GM13976 (cell line): ENCODE measurements around the gene TP63.

Experiments
- DNase-seq: peaks from one replicate; pipeline ENCODE4 v3.0.0; 2012; ENCODE audit warnings: low spot score
- in situ Hi-C: fragments of 300-500 bp; cut with MboI; formaldehyde crosslinking; loops from one replicate; pipeline ENCODE4 v1.12.0; 2022; ENCODE audit warnings: low sequenced_read_pairs, mixed read lengths, inconsistent platforms; ENCODE audit not compliant: unreplicated experiment
- TF ChIP-seq, protein P1 (sequence below): IDR thresholded peaks from 2 replicates; pipeline ENCODE4 v1.5.1; 2012; ENCODE audit warnings: borderline replicate concordance, mild to moderate bottlenecking; ENCODE audit not compliant: insufficient read depth; ENCODE audit errors: extremely low read depth, missing control alignments, control extremely low read depth

TP63 gene

DNA sequence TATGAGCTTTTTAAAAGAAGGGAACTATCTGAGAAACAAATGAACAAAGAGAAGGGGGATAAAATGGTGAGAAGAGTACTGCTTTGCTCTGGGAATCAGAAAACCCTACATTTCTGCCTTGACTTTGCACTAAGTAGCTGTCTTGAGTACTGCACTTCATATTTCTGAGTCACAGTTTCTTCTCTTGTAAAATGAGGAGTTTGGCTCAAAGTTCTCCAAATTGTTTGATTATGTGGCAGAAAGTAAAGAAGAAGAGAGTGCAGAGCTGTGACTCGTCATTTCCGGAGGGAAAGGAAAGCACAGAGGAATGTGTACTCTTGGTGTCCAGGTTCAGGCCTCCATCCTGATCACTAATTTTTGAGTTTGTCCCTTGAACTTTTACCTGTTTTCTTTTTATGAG lies 54.7 kb downstream of the TP63 start:
- DNase-seq, result no peak
- in situ Hi-C loops, result no loop called here
- TF ChIP-seq, protein P1, sequence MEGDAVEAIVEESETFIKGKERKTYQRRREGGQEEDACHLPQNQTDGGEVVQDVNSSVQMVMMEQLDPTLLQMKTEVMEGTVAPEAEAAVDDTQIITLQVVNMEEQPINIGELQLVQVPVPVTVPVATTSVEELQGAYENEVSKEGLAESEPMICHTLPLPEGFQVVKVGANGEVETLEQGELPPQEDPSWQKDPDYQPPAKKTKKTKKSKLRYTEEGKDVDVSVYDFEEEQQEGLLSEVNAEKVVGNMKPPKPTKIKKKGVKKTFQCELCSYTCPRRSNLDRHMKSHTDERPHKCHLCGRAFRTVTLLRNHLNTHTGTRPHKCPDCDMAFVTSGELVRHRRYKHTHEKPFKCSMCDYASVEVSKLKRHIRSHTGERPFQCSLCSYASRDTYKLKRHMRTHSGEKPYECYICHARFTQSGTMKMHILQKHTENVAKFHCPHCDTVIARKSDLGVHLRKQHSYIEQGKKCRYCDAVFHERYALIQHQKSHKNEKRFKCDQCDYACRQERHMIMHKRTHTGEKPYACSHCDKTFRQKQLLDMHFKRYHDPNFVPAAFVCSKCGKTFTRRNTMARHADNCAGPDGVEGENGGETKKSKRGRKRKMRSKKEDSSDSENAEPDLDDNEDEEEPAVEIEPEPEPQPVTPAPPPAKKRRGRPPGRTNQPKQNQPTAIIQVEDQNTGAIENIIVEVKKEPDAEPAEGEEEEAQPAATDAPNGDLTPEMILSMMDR, result no peak

DNA sequence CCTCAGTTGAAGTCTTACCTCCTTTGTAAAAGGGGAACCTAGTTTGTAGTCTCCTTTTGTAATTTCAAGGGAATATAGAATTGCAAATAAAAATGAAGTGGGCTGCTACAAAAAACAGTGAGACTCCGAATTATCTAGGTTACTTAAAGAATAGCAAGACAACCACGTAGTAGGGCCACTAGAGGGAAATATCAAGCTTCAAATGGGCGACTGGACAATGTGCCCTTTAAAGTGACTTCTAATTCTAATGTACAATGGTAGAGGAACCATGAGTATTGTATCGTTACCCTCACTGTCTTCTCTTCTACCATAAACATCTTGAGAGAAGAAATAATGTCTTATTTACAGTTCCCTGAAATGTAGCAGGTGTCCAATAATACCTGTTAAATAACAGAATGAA lies 56.3 kb downstream of the TP63 start:
- TF ChIP-seq, protein P1, result no peak
- no peak for DNase-seq
- in situ Hi-C loops, result no loop called here

DNA sequence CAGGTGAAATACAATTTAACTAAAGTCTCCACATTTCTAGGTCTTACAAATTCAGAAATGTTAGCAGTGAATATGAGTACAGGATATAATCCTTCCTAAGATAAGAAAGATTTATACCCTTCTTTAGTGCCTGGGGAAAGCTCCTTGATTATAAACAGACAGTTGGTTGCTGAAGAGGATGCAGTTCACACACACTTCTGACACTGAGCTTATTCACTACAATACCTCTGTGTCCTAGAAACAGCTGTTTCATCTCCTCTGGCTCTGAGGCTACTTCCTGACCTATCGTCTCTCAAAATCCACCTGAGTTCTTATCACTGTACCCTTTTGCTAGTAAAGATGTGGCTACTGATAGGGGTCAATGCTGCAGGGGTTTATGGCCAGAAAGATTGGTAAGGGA lies 57.1 kb downstream of the TP63 start:
- DNase-seq, result no peak
- TF ChIP-seq, protein P1, result no peak
- in situ Hi-C loops, result no loop called here

DNA sequence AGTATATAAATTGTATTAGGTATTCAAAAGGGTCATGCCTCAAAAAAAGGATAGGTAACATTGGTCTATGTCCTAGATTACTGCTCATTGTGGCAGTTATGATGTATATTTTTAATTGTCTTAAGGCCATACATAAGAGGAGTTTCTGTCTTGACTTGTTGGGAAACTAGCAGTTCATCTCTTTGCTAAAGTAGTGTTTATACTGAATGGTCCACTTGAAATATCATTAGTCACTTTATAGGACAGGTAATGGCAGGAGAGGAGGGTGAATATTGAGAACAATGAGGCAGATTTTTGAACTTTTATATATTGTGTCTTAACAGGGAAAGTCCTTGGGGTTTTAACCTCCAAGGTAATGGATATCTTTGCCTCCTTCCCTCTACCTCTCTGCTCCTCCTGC lies 58.4 kb downstream of the TP63 start:
- TF ChIP-seq, protein P1, result no peak
- DNase-seq, result no peak
- in situ Hi-C loops, result no loop called here

DNA sequence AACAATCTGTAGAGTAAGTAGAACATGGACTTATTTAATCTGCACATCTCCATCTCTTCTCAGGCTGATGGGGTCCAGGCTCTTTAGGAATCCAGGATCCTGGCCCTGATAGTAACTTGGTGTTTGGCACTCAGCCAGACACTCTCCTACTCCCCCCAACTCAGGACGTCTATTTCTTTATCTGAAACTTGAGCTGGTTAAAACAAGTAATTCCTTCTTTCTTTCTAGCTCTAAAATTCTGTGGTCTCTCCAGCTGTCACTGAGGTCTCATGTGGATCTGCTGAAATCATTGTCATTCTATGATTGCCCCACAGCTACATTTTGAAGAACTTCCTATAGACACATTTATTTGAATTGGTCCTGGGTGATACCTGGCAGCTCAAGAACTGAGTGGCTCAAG lies 59.0 kb downstream of the TP63 start:
- TF ChIP-seq, protein P1, result no peak
- in situ Hi-C loops, result no loop called here
- DNase-seq, result no peak

DNA sequence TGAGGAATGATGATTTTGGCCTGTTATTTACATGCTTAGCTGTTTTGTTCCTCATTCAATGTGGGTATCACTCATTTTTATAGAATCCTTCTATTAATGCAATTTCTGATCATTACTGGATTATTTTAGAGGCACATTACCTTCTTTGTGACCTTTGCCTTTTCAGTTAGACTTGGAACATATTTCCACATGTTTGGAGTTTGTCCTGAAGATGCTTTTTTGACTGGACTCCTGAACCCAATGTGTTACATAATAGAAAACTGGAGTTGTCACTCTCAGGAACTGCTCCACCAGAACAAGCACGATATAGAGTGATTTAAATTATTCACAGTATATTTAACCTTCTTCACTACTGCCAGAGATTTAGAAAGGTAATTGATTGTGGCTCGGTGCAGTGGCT lies 59.5 kb downstream of the TP63 start:
- DNase-seq, result no peak
- in situ Hi-C loops, result no loop called here
- TF ChIP-seq, protein P1, result no peak

DNA sequence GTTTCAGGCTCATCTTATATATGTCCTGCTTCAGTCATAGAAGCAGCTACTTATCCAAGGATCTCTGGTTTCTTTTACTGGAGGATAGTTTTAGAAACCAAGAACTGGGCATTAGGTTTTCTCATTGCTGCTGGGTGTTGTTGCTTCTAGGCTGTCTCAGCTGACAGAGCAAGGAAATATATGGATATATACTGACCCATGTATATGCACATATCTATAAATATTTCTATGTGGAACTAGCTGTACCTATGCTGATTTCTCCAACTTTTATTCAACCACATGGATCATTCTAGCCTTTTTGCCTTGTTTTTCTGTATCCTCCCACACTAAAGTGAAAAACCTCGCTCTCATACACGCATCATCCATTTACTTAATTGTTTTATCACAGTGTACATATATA lies 64.2 kb downstream of the TP63 start:
- in situ Hi-C loops, result no loop called here
- TF ChIP-seq, protein P1, result no peak
- no peak for DNase-seq
